Endothelial cell of umbilical vein (primary cell): ENCODE measurements around the gene AVPR2.

Source experiments
- CTCF ChIP-seq, 2 donors: IDR thresholded peaks; 1 replicate in 1 of 2; 2 replicates in 1 of 2; pipeline ENCODE4 v1.5.1; 2011; ENCODE audit warnings: low read length in 2 of 2, mild to moderate bottlenecking in 2 of 2, moderate library complexity in 2 of 2, control low read depth in 1 of 2, inconsistent platforms in 1 of 2, low read depth in 1 of 2; ENCODE audit not compliant: insufficient read depth in 1 of 2; ENCODE audit errors: extremely low read depth in 1 of 2
- EZH2 ChIP-seq: IDR thresholded peaks from 2 replicates; pipeline ENCODE4 v1.6.1; 2012; ENCODE audit warnings: borderline replicate concordance, low read depth, mild to moderate bottlenecking, moderate library complexity, low read length, inconsistent platforms; ENCODE audit not compliant: severe bottlenecking
- FOS ChIP-seq: IDR thresholded peaks from 2 replicates; pipeline ENCODE4 v1.6.1; 2011; ENCODE audit warnings: mild to moderate bottlenecking, low read length, moderate library complexity, borderline replicate concordance; ENCODE audit not compliant: insufficient read depth
- POLR2A ChIP-seq: IDR thresholded peaks from 2 replicates; pipeline ENCODE4 v1.6.1; 2012; ENCODE audit warnings: low read depth, mild to moderate bottlenecking, control low read depth, low read length
- POLR2AphosphoS5 ChIP-seq: IDR thresholded peaks from 2 replicates; pipeline ENCODE4 v1.6.1; 2012; ENCODE audit warnings: low read depth, mild to moderate bottlenecking, control low read depth, low read length, moderate library complexity; ENCODE audit not compliant: insufficient read depth
- TF ChIP-seq, protein P1 (sequence below): IDR thresholded peaks from 2 replicates; pipeline ENCODE4 v1.6.1; 2011; ENCODE audit not compliant: insufficient read depth, insufficient read length

DNA sequence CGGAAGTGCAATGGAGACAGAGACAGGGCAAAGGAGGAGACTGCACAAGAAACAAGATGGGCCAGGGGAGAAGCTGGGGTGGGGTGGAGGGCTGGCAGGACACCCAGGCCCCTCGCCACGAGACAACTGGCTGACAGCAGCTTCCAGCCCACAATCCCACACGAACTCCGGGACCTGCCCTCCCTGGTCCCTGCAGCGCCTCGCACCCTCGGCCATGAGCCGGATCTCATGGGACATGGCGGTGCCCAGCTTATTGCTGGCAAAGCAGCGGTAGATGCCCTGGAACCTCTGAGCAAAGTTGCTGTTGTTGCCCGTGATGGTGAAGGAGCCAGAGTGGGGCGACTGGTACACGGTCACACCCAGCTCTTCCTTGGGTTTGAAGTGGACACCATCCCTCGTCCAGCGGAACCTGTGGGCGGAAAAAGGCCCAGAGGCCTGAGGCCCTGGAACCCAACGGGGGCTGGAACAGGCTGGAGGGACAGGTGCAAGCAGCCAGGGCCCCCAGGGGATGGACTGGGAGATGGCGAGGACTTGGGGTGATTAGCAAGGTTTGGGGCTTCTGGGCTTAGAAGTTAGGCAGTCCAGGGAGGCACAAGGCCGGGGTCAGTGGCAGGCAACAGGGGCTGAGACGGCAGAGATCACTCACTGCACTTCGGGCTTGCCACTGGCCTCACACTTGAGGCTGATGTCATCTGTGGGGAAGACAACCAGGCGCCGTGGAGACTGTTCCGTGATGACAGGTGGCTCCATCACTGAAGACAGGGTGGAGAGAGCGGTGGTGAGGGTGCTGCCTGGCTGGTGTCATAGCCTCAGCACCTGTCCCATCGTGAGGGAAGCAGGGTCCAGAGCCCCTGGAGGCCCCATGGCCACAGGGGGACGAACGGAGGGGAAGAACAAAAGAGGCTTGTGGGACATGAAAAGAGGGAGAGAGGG is 32.3 kb upstream of the AVPR2 start:
- TF ChIP-seq CTCF (IDR thresholded peaks at IDR 0.05; ENCODE audit: extremely low read depth in 1 of 2, insufficient read depth in 1 of 2, low read depth in 1 of 2, low read length in 2 of 2) (no peak), POLR2A (no peak), POLR2AphosphoS5 (no peak), EZH2 (no peak), FOS (no peak)
- TF ChIP-seq, protein P1, sequence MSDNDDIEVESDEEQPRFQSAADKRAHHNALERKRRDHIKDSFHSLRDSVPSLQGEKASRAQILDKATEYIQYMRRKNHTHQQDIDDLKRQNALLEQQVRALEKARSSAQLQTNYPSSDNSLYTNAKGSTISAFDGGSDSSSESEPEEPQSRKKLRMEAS, result no peak
